ENCODE data around the gene DMAC1.

DMAC1 gene

DNA sequence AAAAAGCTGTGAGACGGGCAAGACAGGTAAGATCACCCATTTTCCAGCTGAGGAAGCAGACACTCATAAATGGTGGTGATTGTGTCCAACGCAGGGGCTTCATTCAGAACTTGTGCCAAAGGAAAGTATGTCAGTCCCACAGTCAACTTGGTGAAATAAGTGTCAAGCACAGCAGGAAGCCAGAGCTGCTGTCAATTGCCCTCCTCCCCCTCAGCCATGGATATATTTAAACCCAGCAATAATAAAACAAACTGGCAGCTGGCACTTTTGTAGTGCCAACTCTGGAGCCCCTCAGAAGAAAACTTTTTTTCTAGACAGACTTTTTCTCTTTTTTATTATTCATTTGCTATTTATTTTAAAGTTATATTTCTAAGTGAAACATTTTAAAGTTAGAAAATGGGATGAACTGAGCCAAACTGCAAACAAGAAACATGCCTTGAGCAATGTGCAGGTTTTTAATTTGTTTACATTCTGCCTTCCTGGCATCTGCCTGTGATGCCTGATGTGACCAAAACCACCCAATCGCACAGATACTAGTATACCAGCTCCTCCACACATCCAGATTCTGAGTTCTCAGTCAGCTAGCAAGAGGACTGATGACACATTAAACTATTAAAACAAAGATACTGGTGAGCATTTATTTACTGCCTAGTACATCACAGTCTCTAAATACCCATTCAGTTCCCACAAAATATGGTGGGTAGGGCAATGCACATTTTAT lies 17.0 kb downstream of the DMAC1 start:
- no peak for DNase-seq (ENCODE audit: low spot score)

DNA sequence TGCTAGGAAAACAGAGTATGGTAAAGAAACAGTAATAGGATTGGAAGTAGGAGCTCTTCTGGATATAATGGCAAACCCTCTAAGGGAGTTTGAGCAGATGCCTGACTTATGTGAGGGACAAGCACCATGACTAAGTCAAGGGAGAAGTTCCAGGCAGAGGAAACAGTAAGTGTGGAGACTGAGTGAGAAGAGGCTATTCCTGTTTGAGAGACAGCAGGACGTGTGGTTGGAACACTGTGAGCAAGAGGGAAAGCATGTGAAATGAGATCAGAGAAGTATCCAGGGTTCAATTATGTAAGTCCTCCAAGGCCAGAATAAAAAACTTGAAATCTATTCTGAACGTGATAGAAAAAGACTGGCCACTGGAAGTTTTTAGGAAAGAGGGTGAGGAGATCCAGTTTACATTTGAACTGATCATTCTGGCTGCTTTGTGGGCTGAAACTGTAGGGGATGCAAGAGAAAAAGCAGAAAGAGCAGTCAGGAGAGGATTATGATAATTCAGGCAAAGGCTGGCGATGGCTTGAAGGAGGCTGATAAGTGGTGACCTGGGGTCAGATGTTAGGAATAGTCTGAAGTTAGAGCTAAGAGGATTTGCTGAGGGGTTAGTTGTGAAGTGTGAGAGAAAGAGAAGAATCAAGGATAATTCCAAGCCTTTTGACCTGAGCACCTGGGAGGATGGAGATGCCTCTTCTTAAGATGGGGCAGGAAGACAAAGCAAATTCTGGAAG lies 19.2 kb downstream of the DMAC1 start:
- DNase-seq (ENCODE audit: low spot score) = no peak

DNA sequence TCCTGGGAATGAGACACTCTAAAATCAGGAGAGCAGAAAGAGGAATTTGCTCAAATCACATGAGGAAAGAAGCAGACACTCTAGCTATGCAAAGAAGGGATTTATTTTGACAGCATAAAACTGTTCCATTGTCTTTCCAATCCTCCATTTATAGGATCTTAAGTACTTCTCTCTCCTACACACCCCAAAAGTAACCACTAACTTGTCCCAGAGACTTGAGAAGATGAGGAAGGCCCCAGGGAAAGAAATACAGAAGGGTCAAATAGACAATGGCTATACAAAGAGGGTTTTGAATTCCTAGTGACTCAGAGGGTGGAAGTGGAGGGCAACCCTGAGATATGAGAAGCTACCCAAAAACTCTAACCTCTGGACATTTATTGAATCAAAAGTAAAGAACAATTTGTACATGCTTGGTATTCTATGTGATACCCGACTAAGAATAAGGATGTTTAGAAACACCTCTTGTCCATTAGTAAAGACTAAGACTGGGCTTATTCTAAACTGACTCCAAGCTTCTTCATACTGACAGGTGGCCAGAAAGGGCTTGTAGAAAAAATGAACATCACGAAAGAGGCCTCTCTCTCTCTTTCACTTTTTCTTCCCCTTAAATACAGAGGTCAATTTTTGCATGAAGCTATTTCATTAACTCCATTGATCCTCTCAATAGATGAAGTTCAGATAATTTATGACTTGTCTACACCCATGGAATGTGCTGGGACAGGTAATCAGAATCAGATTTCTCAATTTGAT lies 20.6 kb downstream of the DMAC1 start:
- no peak for DNase-seq (ENCODE audit: low spot score)

DNA sequence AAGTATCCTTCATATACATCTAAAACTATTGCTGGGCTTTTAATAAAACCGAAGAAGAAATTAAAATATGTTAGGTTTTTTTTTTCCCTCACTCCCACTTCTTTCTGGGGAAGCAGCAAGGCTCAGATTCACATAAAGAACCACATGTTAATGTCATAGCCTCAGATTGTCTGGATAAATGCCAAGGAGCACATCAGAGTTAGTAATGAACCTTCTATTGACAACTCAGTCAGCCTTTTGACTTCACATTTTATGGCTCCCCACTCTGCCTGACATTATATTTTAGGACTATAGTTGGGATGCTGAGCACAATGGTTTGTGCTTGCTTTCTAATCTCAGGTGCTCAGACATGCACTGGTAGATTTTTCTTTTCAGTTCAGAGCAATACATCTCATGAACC lies 21.8 kb downstream of the DMAC1 start:
- DNase-seq (ENCODE audit: low spot score) = peak; percentile 64

- DNase-seq (ENCODE audit: low spot score) = no peak
Observed at GRCh38 chr9:7770111-7770510, 29.5 kb downstream of the DMAC1 start.

DNA sequence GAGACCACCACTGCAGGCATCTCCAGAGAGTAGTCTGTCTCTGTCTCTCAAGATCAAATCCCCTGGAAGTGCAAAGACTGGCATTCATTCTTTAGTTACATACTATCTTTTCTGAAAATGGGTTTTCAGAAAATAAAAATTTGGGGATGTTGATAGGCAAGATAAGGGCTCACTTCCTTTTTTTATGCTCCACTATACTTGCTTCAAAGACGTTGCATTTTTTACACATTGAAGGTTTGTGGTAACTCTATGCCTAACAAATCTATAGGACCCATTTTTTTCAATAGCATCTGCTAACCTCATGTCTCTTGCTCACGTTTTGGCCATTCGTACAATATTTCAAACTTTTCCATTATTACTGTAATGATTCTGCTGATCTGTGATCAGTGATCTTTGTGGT lies 37.0 kb downstream of the DMAC1 start:
- no peak for DNase-seq (ENCODE audit: low spot score)

- no peak for DNase-seq (ENCODE audit: low spot score)
Observed at GRCh38 chr9:7760014-7760415, 39.6 kb downstream of the DMAC1 start.

DNA sequence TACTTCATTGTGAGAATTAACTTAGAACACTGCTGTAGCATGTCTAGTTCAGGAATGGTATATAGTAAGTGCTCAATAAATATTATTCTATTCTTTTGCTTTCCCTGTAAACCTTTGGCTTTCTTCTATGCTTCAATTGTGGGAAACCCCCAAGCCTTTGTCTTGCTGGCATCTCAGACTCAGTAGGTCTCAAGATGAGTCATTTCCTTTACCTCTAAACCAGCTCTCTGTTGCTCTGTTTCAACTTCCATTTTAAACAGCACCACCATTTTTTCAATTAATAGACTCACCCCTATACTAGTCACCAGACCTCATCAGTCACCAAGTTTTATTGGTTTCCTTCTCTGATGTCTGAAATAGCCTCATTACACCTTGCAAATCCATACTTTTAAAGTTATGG lies 43.5 kb downstream of the DMAC1 start:
- DNase-seq (ENCODE audit: low spot score) = no peak

DNA sequence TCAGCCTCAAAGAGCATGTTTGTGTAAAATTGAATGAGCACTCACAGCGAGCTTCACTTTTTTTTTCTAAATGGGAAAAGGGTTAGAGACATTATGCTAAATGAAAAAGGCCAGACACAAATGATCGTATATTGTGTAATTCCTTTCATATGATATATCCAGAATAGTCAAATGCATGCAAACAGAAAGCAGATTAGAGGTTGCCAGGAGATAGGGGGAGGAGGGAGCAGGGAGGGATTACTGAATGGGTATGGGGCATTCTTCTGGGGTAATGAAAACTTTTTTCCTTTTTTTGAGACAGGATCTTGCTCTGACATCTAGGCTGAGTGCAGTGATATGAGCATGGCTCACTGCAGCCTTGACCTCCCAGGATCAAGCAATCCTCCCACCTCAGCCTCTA lies 47.1 kb downstream of the DMAC1 start:
- DNase-seq (ENCODE audit: low spot score) = no peak
